GM19025 (cell line): ENCODE results near the gene LMAN2L.

ENCODE experiments used
- ATAC-seq: cut with Tn5 transposase; IDR thresholded peaks from one replicate; pipeline ENCODE4 v1.9.1; 2021; ENCODE audit warnings: mild to moderate bottlenecking, low read depth, moderate library complexity; ENCODE audit not compliant: unreplicated experiment

LMAN2L gene

GRCh38 chr2:96663177-96663576, 76.7 kb downstream of the LMAN2L start:
- ATAC-seq, result no peak

- no peak for ATAC-seq
Measured at GRCh38 chr2:96662360-96662759, 77.5 kb downstream of the LMAN2L start.

- no peak for ATAC-seq
Measured at GRCh38 chr2:96661324-96661723, 78.5 kb downstream of the LMAN2L start.

GRCh38 chr2:96656540-96656939, 83.3 kb downstream of the LMAN2L start:
- no peak for ATAC-seq
